HG02571 (cell line): ENCODE results near the gene MICAL2.

ENCODE experiments used
- ATAC-seq: cut with Tn5 transposase; IDR thresholded peaks from one replicate; pipeline ENCODE4 v1.9.1; 2021; ENCODE audit warnings: mild to moderate bottlenecking, moderate library complexity; ENCODE audit not compliant: unreplicated experiment

The MICAL2 gene

GRCh38 chr11:12221051-12221535, 110.7 kb downstream of the MICAL2 start:
- no peak for ATAC-seq

GRCh38 chr11:12222055-12222792, 111.8 kb downstream of the MICAL2 start:
- ATAC-seq, result no peak

GRCh38 chr11:12223771-12224536, 113.6 kb downstream of the MICAL2 start:
- no peak for ATAC-seq

GRCh38 chr11:12224537-12224893, 114.1 kb downstream of the MICAL2 start:
- peak; percentile 95 for ATAC-seq

DNA sequence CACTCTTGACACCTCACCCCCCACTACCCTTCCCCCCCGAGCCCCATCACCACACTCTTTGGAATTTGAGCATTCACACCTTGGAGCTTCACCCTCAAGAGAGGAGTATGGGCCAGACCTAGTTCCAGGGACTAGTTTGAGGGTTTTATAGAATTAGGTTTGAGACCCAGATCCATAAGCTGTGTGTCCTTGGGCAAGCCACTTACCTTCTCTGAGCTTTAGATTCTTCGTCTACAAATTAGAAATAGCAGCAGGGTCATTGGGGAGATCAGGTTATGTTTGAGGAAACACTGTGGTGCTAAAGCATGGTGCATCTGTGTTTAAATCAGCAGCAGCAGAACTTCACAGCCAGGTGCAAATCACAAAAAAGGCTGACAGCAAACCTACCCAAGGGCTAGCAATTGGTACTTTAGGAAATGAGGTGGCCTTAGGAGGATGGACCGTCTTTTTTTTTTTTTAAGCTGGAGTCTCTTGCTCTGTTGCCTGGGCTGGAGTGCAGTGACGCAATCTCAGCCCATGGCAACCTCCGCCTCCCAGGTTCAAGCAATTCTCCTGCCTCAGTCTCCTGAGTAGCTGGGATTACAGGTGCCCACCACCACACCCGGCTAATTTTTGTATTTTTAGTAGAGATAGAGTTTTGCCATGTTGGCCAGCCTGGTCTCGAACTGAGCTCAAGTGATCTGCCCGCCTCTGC, 114.8 kb downstream of the MICAL2 start:
- ATAC-seq, result no peak

GRCh38 chr11:12226093-12226492, 115.7 kb downstream of the MICAL2 start:
- ATAC-seq, result no peak

DNA sequence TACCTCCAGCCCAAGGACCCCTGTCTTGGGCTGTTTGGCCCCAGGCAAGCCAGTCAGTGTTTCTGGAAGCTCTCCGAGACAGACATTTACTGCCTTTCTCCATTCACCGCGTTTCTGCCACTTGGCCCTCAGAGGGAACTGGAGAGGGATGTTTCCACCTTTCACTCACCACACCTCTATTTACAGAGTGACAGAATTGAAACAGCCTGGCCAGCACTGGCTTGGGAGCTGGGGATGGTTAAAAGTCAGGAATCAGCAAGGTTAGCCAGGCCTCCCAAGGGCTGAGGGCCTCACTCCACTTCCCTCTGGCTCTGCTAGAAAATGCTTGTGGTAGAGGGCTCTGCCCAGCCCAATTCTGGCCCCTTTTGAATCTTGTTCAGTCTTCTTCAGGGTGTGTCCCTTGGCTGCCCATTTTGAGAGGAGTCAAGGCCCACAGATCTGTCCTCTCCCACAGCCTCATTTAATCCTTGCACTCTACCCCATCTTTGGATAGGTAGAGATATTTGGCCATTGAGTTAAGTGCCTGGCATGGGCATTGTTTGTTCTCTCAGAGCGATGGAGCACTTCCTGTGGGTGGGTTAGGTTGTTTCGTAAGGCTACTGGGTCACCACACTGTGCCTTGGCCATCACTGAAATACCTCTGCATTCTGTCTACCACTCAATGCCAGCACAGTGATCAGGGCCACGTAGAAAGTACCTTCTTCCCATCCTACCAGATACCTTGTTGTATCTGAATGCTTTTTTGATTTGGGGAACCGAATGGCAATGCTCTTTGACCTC, 119.2 kb downstream of the MICAL2 start:
- ATAC-seq, result no peak

DNA sequence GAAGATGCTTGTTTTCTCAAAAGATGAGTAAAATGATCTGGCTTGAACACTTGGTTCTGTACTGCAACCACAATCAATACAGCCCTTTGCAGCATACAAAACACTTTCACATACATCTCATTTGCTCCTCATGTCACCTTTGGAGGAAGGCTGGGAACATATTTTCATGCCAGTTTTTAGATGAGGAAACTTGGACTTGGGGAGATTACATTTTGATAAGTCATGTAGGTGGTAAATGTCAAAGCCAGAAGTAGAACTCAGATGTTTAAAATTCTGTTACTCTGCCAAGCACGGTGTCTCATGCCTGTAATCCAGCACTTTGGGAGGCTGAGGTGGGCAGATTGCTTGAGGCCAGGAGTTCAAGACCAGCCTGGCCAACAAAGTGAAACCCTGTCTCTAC, 121.8 kb downstream of the MICAL2 start:
- ATAC-seq, result no peak

- no peak for ATAC-seq
Measured at GRCh38 chr11:12232817-12233601, 122.6 kb downstream of the MICAL2 start.

DNA sequence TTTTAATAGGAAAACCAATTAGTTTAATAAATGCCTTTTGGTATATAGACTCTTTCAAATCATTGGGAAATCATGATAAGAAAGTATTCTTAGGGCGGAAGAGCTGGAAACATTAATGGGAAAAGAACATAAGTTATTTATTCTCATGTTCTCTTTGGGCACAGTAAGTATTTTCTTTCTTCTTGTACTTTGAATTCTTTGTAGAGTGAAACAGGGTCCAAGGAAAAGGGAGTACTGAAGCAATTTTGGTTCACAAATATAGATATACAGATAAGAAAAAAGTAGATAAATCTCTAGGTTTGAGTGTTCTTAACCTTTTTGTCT, 123.2 kb downstream of the MICAL2 start:
- ATAC-seq, result no peak

- no peak for ATAC-seq
Measured at GRCh38 chr11:12234221-12234620, 123.8 kb downstream of the MICAL2 start.

- ATAC-seq, result no peak
Measured at GRCh38 chr11:12235080-12235479, 124.7 kb downstream of the MICAL2 start.

- ATAC-seq, result no peak
Measured at GRCh38 chr11:12235553-12235946, 125.2 kb downstream of the MICAL2 start.

DNA sequence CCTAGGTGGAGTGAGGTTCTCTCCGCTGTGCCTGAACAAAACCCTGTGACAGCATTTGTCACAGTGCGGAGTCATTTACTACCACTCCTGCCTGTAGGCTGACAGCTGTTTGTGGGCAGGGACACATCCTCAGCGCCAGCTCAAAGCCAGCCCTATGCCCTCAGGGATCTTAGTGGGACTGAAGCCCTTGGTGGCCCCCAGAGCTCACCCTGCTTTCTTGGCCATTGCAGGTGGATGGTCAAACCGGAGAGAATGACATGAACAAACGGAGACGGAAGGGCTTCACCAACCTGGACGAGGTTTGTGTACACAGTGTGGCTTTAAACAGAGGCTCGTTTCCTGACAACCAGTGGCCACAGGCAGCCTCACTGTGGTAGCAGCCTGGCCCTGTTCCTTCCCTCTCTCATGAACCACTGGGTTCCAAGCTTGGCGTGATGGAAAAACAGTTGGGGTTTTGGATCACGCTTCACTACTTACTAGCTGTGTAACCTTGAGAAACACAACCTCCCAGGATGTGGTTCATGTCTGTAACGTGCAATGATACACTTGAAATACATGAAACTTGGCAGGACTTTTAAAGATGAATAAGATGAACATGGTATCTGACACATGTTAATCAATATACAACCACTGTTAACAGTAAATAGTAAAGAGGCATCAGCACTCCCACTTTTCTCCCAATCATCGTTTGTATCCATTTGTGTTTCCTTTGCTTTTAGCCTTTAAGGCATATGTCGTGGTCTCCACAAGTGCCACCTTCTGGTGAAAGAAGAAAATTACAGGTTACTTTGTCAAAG, 125.8 kb downstream of the MICAL2 start:
- ATAC-seq, result peak; percentile 56

DNA sequence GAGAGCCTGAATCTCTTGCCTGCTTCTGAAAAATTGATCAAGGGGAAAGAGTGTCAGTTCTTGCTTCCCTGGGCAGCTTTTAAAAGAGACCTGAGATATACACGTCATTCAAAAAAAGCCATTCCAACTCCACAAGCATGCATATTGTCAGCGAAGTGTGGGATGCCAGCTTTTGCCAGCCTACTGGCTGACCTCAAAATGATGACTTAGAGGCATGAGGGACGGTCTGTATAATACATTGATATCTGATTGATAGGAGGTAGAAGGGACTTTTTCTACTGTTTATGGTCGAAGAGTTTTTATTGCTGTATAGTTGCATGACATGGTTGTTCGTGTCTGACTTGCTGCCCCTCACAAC, 126.3 kb downstream of the MICAL2 start:
- no peak for ATAC-seq

GRCh38 chr11:12237381-12237784, 127.0 kb downstream of the MICAL2 start:
- no peak for ATAC-seq

DNA sequence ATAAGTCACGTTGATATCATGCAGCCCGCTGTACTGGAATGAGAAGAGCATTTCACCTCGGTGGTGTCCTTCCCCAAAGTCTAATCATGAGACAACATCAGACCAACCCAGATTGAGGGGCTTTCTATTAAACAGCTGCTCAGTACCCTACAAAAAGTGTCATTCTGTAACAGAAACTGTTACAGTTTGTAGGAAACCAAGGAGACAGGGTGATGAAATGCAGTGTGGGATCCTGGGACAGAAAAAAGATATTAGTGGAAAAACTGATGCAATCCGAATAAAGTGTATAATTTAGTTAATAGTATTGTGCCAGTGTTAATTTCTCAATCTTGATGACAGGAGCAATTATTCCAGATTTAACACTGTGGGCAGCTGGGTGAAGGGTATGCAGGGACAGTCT, 128.0 kb downstream of the MICAL2 start:
- ATAC-seq, result no peak

DNA sequence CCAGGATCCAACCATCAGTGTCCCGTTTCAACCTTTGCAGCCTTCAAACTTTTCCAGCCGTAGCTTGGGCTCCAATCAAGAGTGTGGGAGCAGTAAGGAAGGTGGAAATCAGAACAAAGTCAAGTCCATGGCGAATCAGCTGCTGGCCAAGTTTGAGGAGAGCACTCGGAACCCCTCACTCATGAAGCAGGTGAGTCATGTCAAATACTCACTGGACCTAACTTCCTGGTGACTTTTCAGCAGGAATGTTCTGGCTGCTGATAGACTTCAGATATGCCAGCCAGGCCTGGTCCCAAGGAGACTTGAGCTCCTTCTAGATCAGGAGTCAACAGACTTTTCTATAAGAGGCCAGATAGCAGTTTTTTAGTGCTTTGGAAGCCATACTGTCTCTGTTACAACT, 129.0 kb downstream of the MICAL2 start:
- no peak for ATAC-seq

DNA sequence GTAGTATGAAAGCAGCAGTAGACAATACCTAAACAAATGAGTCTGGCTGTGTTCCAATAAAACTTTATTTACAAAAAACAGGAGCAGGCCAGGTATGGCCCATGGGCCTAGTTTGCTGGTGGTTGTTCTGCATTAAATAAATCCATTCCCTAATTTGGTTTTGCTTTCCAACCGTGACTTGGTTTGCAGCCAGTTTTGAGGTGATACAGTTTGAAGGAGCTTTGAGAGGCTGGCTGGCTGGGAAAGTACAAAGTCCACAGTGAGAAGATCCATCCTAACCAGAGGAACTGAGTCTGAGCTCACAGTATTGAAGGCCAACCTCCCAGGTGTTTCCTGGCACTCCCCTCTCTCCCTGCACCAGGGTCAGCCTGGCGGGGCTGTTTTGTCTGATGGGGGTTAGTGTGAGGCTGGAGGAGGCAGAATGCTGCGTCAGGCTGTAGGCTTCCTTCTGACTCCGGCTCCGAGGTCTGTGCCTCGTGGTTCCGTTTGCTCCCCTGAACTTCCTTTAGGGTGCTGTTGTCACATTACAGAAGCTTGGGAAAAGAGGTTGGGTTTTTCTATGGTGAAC, 129.5 kb downstream of the MICAL2 start:
- ATAC-seq, result no peak
